ENCODE data around the gene PFKFB2.
A peak's percentile ranks its signal among the peaks of the same experiment; 100 is the strongest.

Gene PFKFB2

GRCh38 chr1:207052911-207053769 lies at the start of gene PFKFB2:
TSS of gene PFKFB2 (plus strand) at chr1:207053275. CDS start at chr1:207054718, 1,443 bp downstream.
- DNase-seq (ENCODE audit: low read depth in 2 of 2): peak; percentile 88 to 94

GRCh38 chr1:207004931-207005830 lies 47.9 kb upstream of the PFKFB2 start:
- DNase-seq (ENCODE audit: low read depth in 2 of 2): peak; percentile 19 to 24

GRCh38 chr1:207006083-207006482 lies 47.0 kb upstream of the PFKFB2 start:
- no peak for DNase-seq (ENCODE audit: low read depth in 2 of 2)

- no peak for DNase-seq (ENCODE audit: low read depth in 2 of 2)
These were observed 46.2 kb upstream of the PFKFB2 start for GRCh38 chr1:207006914-207007313.

GRCh38 chr1:207007352-207008033 lies 45.6 kb upstream of the PFKFB2 start:
- DNase-seq (ENCODE audit: low read depth in 2 of 2): no peak

GRCh38 chr1:207009182-207009850 lies 43.8 kb upstream of the PFKFB2 start:
- no peak for DNase-seq (ENCODE audit: low read depth in 2 of 2)

GRCh38 chr1:207009945-207010344 lies 43.1 kb upstream of the PFKFB2 start:
- no peak for DNase-seq (ENCODE audit: low read depth in 2 of 2)

- no peak for DNase-seq (ENCODE audit: low read depth in 2 of 2)
These were observed 42.3 kb upstream of the PFKFB2 start for GRCh38 chr1:207010726-207011125.

- DNase-seq (ENCODE audit: low read depth in 2 of 2): no peak
These were observed 39.6 kb upstream of the PFKFB2 start for GRCh38 chr1:207013321-207014085.

- DNase-seq (ENCODE audit: low read depth in 2 of 2): no peak
These were observed 38.3 kb upstream of the PFKFB2 start for GRCh38 chr1:207014728-207015127.

GRCh38 chr1:207015791-207016190 lies 37.3 kb upstream of the PFKFB2 start:
- no peak for DNase-seq (ENCODE audit: low read depth in 2 of 2)

GRCh38 chr1:207017615-207018559 lies 35.2 kb upstream of the PFKFB2 start:
- DNase-seq (ENCODE audit: low read depth in 2 of 2): no peak

- no peak for DNase-seq (ENCODE audit: low read depth in 2 of 2)
These were observed 34.4 kb upstream of the PFKFB2 start for GRCh38 chr1:207018707-207019106.

GRCh38 chr1:207019161-207019560 lies 33.9 kb upstream of the PFKFB2 start:
- no peak for DNase-seq (ENCODE audit: low read depth in 2 of 2)

GRCh38 chr1:207019661-207020060 lies 33.4 kb upstream of the PFKFB2 start:
- no peak for DNase-seq (ENCODE audit: low read depth in 2 of 2)

GRCh38 chr1:207020065-207020708 lies 32.9 kb upstream of the PFKFB2 start:
- DNase-seq (ENCODE audit: low read depth in 2 of 2): no peak

- no peak for DNase-seq (ENCODE audit: low read depth in 2 of 2)
These were observed 32.4 kb upstream of the PFKFB2 start for GRCh38 chr1:207020709-207021107.

- DNase-seq (ENCODE audit: low read depth in 2 of 2): no peak
These were observed 31.8 kb upstream of the PFKFB2 start for GRCh38 chr1:207021139-207021861.

Data from stimulated activated CD4-positive, alpha-beta T cell treated with anti-CD3 and anti-CD28 coated beads, Interleukin-15, amount 100 ng/mL, for 48 hours (primary cell).